ENCODE measurements around the gene RFX8.

The RFX8 gene

GRCh38 chr2:101479328-101479727, 4.4 kb upstream of the RFX8 start:
- no peak for TF ChIP-seq TAF1 (IDR thresholded peaks at IDR 0.05; ENCODE audit: borderline replicate concordance, insufficient read depth, low read length)
- TF ChIP-seq FOXP2 (optimal IDR thresholded peaks at IDR 0.05; ENCODE audit: borderline replicate concordance, extremely low read depth, extremely low read length, insufficient read depth): no peak
- TF ChIP-seq SIN3A (IDR thresholded peaks at IDR 0.05; ENCODE audit: borderline replicate concordance, insufficient read depth, low read length): no peak
- TF ChIP-seq POLR2AphosphoS5 (IDR thresholded peaks at IDR 0.05; ENCODE audit: low read depth, low read length): no peak
- no peak for TF ChIP-seq REST (IDR thresholded peaks at IDR 0.05; ENCODE audit: insufficient read depth in 1 of 2, low read depth in 2 of 2, low read length in 2 of 2)

- TF ChIP-seq SIN3A (IDR thresholded peaks at IDR 0.05; ENCODE audit: borderline replicate concordance, insufficient read depth, low read length): no peak
- TF ChIP-seq POLR2AphosphoS5 (IDR thresholded peaks at IDR 0.05; ENCODE audit: low read depth, low read length): no peak
- no peak for TF ChIP-seq REST (IDR thresholded peaks at IDR 0.05; ENCODE audit: insufficient read depth in 1 of 2, low read depth in 2 of 2, low read length in 2 of 2)
- no peak for TF ChIP-seq FOXP2 (optimal IDR thresholded peaks at IDR 0.05; ENCODE audit: borderline replicate concordance, extremely low read depth, extremely low read length, insufficient read depth)
- no peak for TF ChIP-seq TAF1 (IDR thresholded peaks at IDR 0.05; ENCODE audit: borderline replicate concordance, insufficient read depth, low read length)
These were observed 3.5 kb upstream of the RFX8 start for GRCh38 chr2:101478181-101479001.

GRCh38 chr2:101477556-101477955, 2.6 kb upstream of the RFX8 start:
- TF ChIP-seq SIN3A (IDR thresholded peaks at IDR 0.05; ENCODE audit: borderline replicate concordance, insufficient read depth, low read length): no peak
- TF ChIP-seq REST (IDR thresholded peaks at IDR 0.05; ENCODE audit: insufficient read depth in 1 of 2, low read depth in 2 of 2, low read length in 2 of 2): no peak
- TF ChIP-seq POLR2AphosphoS5 (IDR thresholded peaks at IDR 0.05; ENCODE audit: low read depth, low read length): no peak
- no peak for TF ChIP-seq FOXP2 (optimal IDR thresholded peaks at IDR 0.05; ENCODE audit: borderline replicate concordance, extremely low read depth, extremely low read length, insufficient read depth)
- TF ChIP-seq TAF1 (IDR thresholded peaks at IDR 0.05; ENCODE audit: borderline replicate concordance, insufficient read depth, low read length): no peak

DNA sequence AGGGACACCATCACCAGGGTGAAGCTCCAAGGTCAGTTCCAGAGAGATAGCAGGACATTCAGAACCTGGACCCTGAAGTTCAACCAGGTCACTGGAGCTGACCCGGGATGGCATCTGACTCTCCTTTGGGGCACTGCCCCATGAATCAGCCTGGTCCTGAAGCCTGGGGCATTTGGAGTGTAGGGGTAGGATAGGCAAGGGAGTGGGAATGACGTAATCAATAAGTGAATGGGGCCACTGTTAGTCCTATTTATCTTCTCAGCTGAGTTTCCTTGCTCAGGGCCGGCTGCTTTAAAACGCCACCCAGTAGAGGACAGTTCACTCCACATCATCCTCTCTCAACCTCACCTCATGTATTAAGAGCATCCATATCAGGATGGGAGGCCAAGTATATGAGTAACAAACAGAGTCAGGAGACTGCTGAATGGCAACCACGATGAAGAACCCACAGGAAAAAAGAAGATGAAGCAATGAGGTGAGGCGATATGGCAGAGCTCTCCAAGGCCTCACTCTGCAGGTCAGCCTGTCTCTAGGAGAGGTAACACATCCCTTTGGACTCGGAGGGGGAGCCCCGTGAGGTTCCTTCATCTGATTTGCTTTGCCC, 1.8 kb upstream of the RFX8 start:
- no peak for TF ChIP-seq FOXP2 (optimal IDR thresholded peaks at IDR 0.05; ENCODE audit: borderline replicate concordance, extremely low read depth, extremely low read length, insufficient read depth)
- no peak for TF ChIP-seq REST (IDR thresholded peaks at IDR 0.05; ENCODE audit: insufficient read depth in 1 of 2, low read depth in 2 of 2, low read length in 2 of 2)
- no peak for TF ChIP-seq POLR2AphosphoS5 (IDR thresholded peaks at IDR 0.05; ENCODE audit: low read depth, low read length)
- no peak for TF ChIP-seq SIN3A (IDR thresholded peaks at IDR 0.05; ENCODE audit: borderline replicate concordance, insufficient read depth, low read length)
- no peak for TF ChIP-seq TAF1 (IDR thresholded peaks at IDR 0.05; ENCODE audit: borderline replicate concordance, insufficient read depth, low read length)

Data from PFSK-1 (cell line).